GM12878 (cell line): ENCODE data around the gene ARMH1. TPM values are rescaled to one million over a fixed set of nuclear protein-coding genes. Genes with fewer than 3 reads are reported as not detected.

ENCODE experiments used
- CBX5 ChIP-seq: sonication (generic); IDR thresholded peaks from 2 replicates; pipeline ENCODE4 v1.6.1; 2016; ENCODE audit warnings: low read depth, moderate library complexity, mild to moderate bottlenecking, inconsistent platforms
- CHD4 ChIP-seq: fragments of 200-600 bp; sonication (generic); IDR thresholded peaks from 2 replicates; pipeline ENCODE4 v1.6.1; 2016; ENCODE audit warnings: mild to moderate bottlenecking
- CREB1 ChIP-seq: IDR thresholded peaks from 2 replicates; pipeline ENCODE4 v1.6.1; 2012; ENCODE audit warnings: low read depth, mild to moderate bottlenecking, inconsistent platforms
- CREM ChIP-seq: IDR thresholded peaks from 2 replicates; pipeline ENCODE4 v1.6.1; 2014; ENCODE audit warnings: antibody characterized with exemption, low read depth
- CUX1 ChIP-seq: IDR thresholded peaks from 2 replicates; pipeline ENCODE4 v1.6.1; 2012; ENCODE audit warnings: improper control_type of control experiment, low read depth, low read length; ENCODE audit not compliant: insufficient replicate concordance
- ESRRA ChIP-seq: IDR thresholded peaks from 2 replicates; pipeline ENCODE4 v1.6.1; 2012; ENCODE audit warnings: mild to moderate bottlenecking, low read length, improper control_type of control experiment
- GABPA ChIP-seq: IDR thresholded peaks from 2 replicates; pipeline ENCODE4 v1.6.1; 2014; ENCODE audit warnings: antibody characterized with exemption, low read depth, mild to moderate bottlenecking, inconsistent platforms
- IKZF2 ChIP-seq, 2 experiments: fragments of 450-650 bp; IDR thresholded peaks; 2 replicates each; pipeline ENCODE4 v1.6.1; 2017; ENCODE audit warnings: mild to moderate bottlenecking in 2 of 2, moderate library complexity in 2 of 2
- IRF4 ChIP-seq: IDR thresholded peaks from 2 replicates; pipeline ENCODE4 v1.6.1; 2011; ENCODE audit warnings: low read depth, low read length
- JUNB ChIP-seq: IDR thresholded peaks from 2 replicates; pipeline ENCODE4 v1.6.1; 2016; ENCODE audit warnings: antibody characterized with exemption, mild to moderate bottlenecking
- KDM1A ChIP-seq: fragments of 200-600 bp; sonication (generic); IDR thresholded peaks from 2 replicates; pipeline ENCODE4 v1.6.1; 2016; ENCODE audit warnings: borderline replicate concordance
- LARP7 ChIP-seq: fragments of 450-650 bp; IDR thresholded peaks from 2 replicates; pipeline ENCODE4 v1.6.1; 2017; ENCODE audit warnings: mild to moderate bottlenecking
- NBN ChIP-seq: fragments of 450-650 bp; IDR thresholded peaks from 2 replicates; pipeline ENCODE4 v1.6.1; 2016
- PML ChIP-seq: IDR thresholded peaks from 2 replicates; pipeline ENCODE4 v1.6.1; 2012; ENCODE audit warnings: low read length, inconsistent platforms
- SIX5 ChIP-seq: IDR thresholded peaks from 2 replicates; pipeline ENCODE4 v1.6.1; 2011; ENCODE audit warnings: mild to moderate bottlenecking, low read depth, low read length, moderate library complexity; ENCODE audit not compliant: severe bottlenecking
- SKIL ChIP-seq: fragments of 450-650 bp; IDR thresholded peaks from 2 replicates; pipeline ENCODE4 v1.6.1; 2017; ENCODE audit warnings: mild to moderate bottlenecking, low read depth, inconsistent platforms; ENCODE audit not compliant: poor library complexity, severe bottlenecking
- SMAD1 ChIP-seq: fragments of 450-650 bp; IDR thresholded peaks from 2 replicates; pipeline ENCODE4 v1.6.1; 2018; ENCODE audit warnings: mild to moderate bottlenecking, low read depth; ENCODE audit not compliant: partially characterized antibody
- STAT3 ChIP-seq: IDR thresholded peaks from 2 replicates; pipeline ENCODE4 v1.6.1; 2011; ENCODE audit warnings: low read depth, low read length, improper control_type of control experiment
- TCF7 ChIP-seq: IDR thresholded peaks from 2 replicates; pipeline ENCODE4 v1.6.1; 2014; ENCODE audit warnings: antibody characterized with exemption, borderline replicate concordance
- ZBTB4 ChIP-seq: fragments of 450-650 bp; formaldehyde crosslinking; IDR thresholded peaks from 2 replicates; pipeline ENCODE4 v1.4.0; 2022; ENCODE audit warnings: mild to moderate bottlenecking, moderate library complexity
- ZNF24 ChIP-seq: fragments of 450-650 bp; IDR thresholded peaks from 2 replicates; pipeline ENCODE4 v1.6.1; 2017; ENCODE audit warnings: antibody characterized with exemption, mild to moderate bottlenecking
- ZZZ3 ChIP-seq: IDR thresholded peaks from 2 replicates; pipeline ENCODE4 v1.6.1; 2011; ENCODE audit warnings: low read depth; ENCODE audit not compliant: control insufficient read depth, insufficient read length
- polyA plus RNA-seq, 11 experiments: library from polyadenylated mRNA; depleted of rRNA in 4 of 11; unstranded in 6 of 11; stranded (reverse) in 5 of 11; fragments of >200 nt; fragmentation: Nextera tagmentation in 4 of 11; fragmentation: Illumina TruSeq in 1 of 11; extraction: Ambion mirVana in 4 of 11; extraction: Trizol in 1 of 11; gene quantifications; 1 replicate in 1 of 11; 2 replicates in 10 of 11; pipeline versions ENCODE4 v1.2.1 to v1.2.3, GENCODE V29; 2011 to 2016; ENCODE audit warnings: inconsistent platforms in 2 of 11, missing spikeins in 2 of 11, low read depth in 1 of 11
- total RNA-seq, 4 experiments: library from RNA; depleted of rRNA in 3 of 4; stranded (reverse); fragments of >200 nt in 3 of 4; fragmentation: Illumina TruSeq in 1 of 4; extraction: Trizol in 1 of 4; gene quantifications; 2 replicates each; pipeline versions ENCODE4 v1.2.1 to v1.2.3, GENCODE V29; 2013 to 2021

Gene ARMH1
- total and polyA plus RNA-seq, 10 of the 15 experiments (the other 5 are each of a cell fraction or from before 2014, with no cell fraction given) = 0.93 to 43.9 (median 8.2) TPM

- TF ChIP-seq CUX1 = no peak
- TF ChIP-seq SMAD1 = peak; percentile 27
- TF ChIP-seq IKZF2 (IDR thresholded peaks at IDR 0.05) = no peak
- TF ChIP-seq CREM = peak; percentile 36
- TF ChIP-seq NBN = peak; percentile 69; the same call in 1 of the 2 replicates
- TF ChIP-seq SKIL = no peak
- TF ChIP-seq PML = no peak; the same call in 1 of the 2 replicates
- peak; percentile 74; the same call in 1 of the 2 replicates for TF ChIP-seq ZBTB4 (CRISPR knock-in tag)
- TF ChIP-seq ZNF24 = peak; percentile 58; the same call in 1 of the 2 replicates
- no peak for TF ChIP-seq TCF7
- peak; percentile 31; the same call in 1 of the 2 replicates for TF ChIP-seq CREB1
- no peak for TF ChIP-seq GABPA
- no peak for TF ChIP-seq JUNB
- TF ChIP-seq SIX5 = no peak
- no peak for TF ChIP-seq ZZZ3
- TF ChIP-seq ESRRA = no peak
- TF ChIP-seq KDM1A = no peak
- no peak for TF ChIP-seq CBX5
- no peak for TF ChIP-seq IRF4
- peak; percentile 100 for TF ChIP-seq LARP7
- no peak for TF ChIP-seq STAT3
- TF ChIP-seq CHD4 = no peak
Measured at GRCh38 chr1:44631647-44632539, 42.6 kb upstream of the ARMH1 start (continued).
